BJ (cell line): ENCODE measurements around the gene PARVG. TPM values are rescaled to one million over a fixed set of nuclear protein-coding genes. Genes with fewer than 3 reads are reported as not detected.

Source experiments
- CTCF ChIA-PET: fragments of 350-600 bp; formaldehyde crosslinking; extraction: SDS; loops from one replicate; lab custom pipeline; 2021; ENCODE audit warnings: antibody characterized with exemption, inconsistent platforms; lab: Yijun Ruan, JAX
- POLR2A ChIA-PET: fragments of 300-600 bp; sonication (Branson Sonifier 250); formaldehyde crosslinking; extraction: SDS; loops from one replicate; lab custom pipeline; 2021; ENCODE audit warnings: antibody characterized with exemption; lab: Charles Lee
- DNase-seq: peaks from one replicate; pipeline ENCODE4 v3.0.0-alpha.2; 2011; ENCODE audit warnings: low read depth
- H3K27me3 ChIP-seq: 2 replicates; pipeline ENCODE4 v1.6.0; 2011; ENCODE audit warnings: low read length; ENCODE audit not compliant: control insufficient read depth, insufficient read depth
- H3K36me3 ChIP-seq: 2 replicates; pipeline ENCODE4 v1.5.1; 2011; ENCODE audit warnings: low read length; ENCODE audit not compliant: control insufficient read depth, insufficient read depth
- H3K4me3 ChIP-seq: 2 replicates; pipeline ENCODE4 v1.5.1; 2011; ENCODE audit warnings: low read depth, mild to moderate bottlenecking, control low read depth, low read length
- CTCF ChIP-seq: IDR thresholded peaks from 2 replicates; pipeline ENCODE4 v1.5.1; 2011; ENCODE audit warnings: low read depth, mild to moderate bottlenecking, control low read depth, inconsistent platforms, low read length, moderate library complexity; ENCODE audit not compliant: insufficient read depth
- polyA plus RNA-seq: library from polyadenylated mRNA; depleted of rRNA; stranded (reverse); fragments of >200 nt; gene quantifications from 2 replicates; pipeline ENCODE4 v1.2.3, GENCODE V29; 2011

The PARVG gene
- polyA plus RNA-seq, 1 experiment = not detected

- H3K36me3 ChIP-seq = no peaks in the 10 kb centered on the region
- no peak for DNase-seq
- peaks cover 4% of the 10 kb centered on the region for H3K27me3 ChIP-seq
- no peak overlapping the region for H3K4me3 ChIP-seq
- TF ChIP-seq CTCF = no peak
- ChIA-PET POLR2A (no interaction called here), CTCF (no interaction called here)
Measured at GRCh38 chr22:44245438-44245837, 64.7 kb downstream of the PARVG start.

- H3K27me3 ChIP-seq = peaks cover 4% of the 10 kb centered on the region
- POLR2A ChIA-PET = no interaction called here
- no peak overlapping the region for H3K4me3 ChIP-seq
- CTCF ChIA-PET = interaction anchor here (0.6 kb wide), 1 partner anchor 45 kb away, joined by 4 read pairs; no protein-coding TSS in a partner anchor
- no peak for DNase-seq
- H3K36me3 ChIP-seq = no peaks in the 10 kb centered on the region
- TF ChIP-seq CTCF = no peak
Measured at GRCh38 chr22:44245867-44246266, 65.1 kb downstream of the PARVG start.

GRCh38 chr22:44246615-44247326, 66.0 kb downstream of the PARVG start:
- H3K27me3 ChIP-seq = peaks cover 4% of the 10 kb centered on the region
- no peak for DNase-seq
- TF ChIP-seq CTCF = no peak
- ChIA-PET POLR2A (no interaction called here), CTCF (no interaction called here)
- no peak overlapping the region for H3K4me3 ChIP-seq
- no peaks in the 10 kb centered on the region for H3K36me3 ChIP-seq

- Histone ChIP-seq H3K36me3 (no peaks in the 10 kb centered on the region), H3K4me3 (no peak overlapping the region), H3K27me3 (peaks cover 4% of the 10 kb centered on the region)
- DNase-seq = no peak
- TF ChIP-seq CTCF = no peak
- ChIA-PET CTCF (no interaction called here), POLR2A (no interaction called here)
Measured at GRCh38 chr22:44247346-44247745, 66.6 kb downstream of the PARVG start.

GRCh38 chr22:44247923-44248892, 67.5 kb downstream of the PARVG start:
- peaks cover under 1% of the 10 kb centered on the region; the same call in 1 of the 2 replicates for H3K27me3 ChIP-seq
- no peak for DNase-seq
- TF ChIP-seq CTCF = no peak
- H3K4me3 ChIP-seq = no peak overlapping the region
- POLR2A ChIA-PET = no interaction called here
- no peaks in the 10 kb centered on the region for H3K36me3 ChIP-seq
- CTCF ChIA-PET = interaction anchor here (0.6 kb wide), 1 partner anchor 365 kb away, joined by 3 read pairs; no protein-coding TSS in a partner anchor
